HG03064 (cell line): ENCODE results near the gene D2HGDH.
"Not testable (repeated sequence)": the region's sequence is repeated elsewhere in the genome, so short reads cannot be mapped to it uniquely, and the experiment has no call there.

Source experiments
- ATAC-seq: cut with Tn5 transposase; IDR thresholded peaks from one replicate; pipeline ENCODE4 v1.9.1; 2021; ENCODE audit warnings: low read depth; ENCODE audit not compliant: unreplicated experiment

The D2HGDH gene

DNA sequence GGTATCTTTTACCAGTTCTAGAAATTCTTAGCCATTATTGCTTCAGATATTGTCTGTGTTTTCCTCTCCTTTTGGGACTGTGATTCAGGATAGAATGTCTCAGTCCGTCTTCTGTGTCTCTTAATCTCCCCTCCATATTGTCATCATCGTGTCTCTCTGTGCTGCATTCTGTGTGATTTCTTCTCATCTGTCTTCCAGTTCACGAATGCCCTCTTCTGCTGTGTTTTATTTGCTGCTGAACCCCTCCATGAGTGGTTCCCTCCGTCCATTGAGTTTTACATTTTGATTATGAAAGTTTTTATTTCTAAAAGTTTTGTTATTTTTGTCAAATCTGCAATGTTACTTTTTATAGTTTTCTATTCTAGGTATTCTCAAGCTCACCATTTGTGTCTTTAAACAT is 11.7 kb downstream of the D2HGDH start:
- ATAC-seq: no peak

GRCh38 chr2:241748468-241749256 is 14.2 kb downstream of the D2HGDH start:
- ATAC-seq: no peak

- no peak for ATAC-seq
Observed at GRCh38 chr2:241750076-241750840, 15.8 kb downstream of the D2HGDH start.

DNA sequence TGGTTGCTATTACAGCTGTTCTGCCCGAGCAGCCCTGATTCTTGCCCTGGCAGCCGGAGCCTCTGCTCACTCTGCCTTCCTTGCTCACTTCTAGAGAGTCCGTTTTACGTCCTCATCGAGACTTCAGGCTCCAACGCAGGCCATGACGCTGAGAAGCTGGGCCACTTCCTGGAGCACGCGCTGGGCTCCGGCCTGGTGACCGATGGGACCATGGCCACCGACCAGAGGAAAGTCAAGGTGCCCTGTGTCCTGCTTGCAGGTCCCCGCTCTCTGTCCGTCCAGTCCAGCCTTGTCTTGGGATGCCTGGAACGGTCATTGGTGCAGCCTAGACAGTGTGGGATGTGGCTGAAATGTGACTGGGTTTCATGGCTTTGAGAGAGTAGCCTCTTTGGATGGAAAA is 16.7 kb downstream of the D2HGDH start:
- ATAC-seq: no peak

- no peak for ATAC-seq
Observed at GRCh38 chr2:241751776-241752175, 17.3 kb downstream of the D2HGDH start.

DNA sequence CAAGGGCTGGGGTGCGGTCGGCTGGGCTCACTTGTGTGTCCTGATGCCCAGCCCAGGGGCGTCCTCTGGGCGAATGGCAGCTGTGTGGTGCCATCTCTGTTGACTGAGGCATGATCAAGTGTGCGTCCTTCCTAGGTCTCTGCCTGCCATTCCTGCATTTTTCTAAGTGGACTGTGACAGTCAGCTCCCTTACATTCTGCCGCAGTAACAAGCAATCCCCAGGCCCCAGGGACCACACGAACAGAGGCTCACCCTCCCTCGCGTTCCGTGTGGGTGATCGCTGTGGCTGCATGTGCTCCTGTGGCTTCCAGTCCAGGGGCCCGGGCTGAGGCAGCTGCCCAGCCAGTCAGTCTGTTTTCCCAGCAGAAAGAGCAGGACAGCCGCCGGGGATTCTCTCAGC is 17.8 kb downstream of the D2HGDH start:
- ATAC-seq: no peak

DNA sequence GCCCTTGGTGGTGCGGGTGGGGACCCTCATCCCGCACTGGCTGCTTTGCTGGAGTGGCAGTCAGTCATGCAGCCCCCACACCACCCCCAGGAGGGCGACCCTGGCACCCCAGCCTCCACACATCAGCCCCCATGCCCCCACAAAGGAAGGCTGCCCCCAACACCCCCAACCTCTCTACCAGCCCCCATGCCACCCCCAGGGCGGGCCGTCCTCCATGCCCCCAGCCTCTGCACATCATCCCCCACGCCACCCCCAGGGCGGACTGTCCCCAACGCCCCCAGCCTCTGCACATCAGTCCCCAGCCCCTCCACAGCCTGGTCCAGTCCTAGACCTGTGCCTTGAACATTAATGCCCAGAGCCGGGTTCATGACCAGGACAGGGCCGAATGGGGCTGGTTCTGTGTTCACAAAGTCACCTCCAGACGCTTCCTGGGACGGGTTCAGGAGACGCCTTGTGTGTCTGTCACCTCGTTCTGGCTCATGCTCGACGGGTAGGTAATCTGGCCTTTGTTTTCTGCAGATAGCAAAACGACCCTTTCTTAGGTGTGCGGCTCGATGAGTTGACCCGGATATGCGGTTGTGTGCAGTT is 18.4 kb downstream of the D2HGDH start:
- ATAC-seq: no peak

GRCh38 chr2:241753493-241753892 is 19.1 kb downstream of the D2HGDH start:
- ATAC-seq: no peak

GRCh38 chr2:241754042-241754441 is 19.6 kb downstream of the D2HGDH start:
- no peak for ATAC-seq

- no peak for ATAC-seq
Observed at GRCh38 chr2:241755166-241755565, 20.7 kb downstream of the D2HGDH start.

GRCh38 chr2:241755777-241756176 is 21.3 kb downstream of the D2HGDH start:
- no peak for ATAC-seq

GRCh38 chr2:241759067-241759807 is 24.8 kb downstream of the D2HGDH start:
- ATAC-seq: no peak

- not testable (repeated sequence) for ATAC-seq
Observed at GRCh38 chr2:241759893-241760292, 25.5 kb downstream of the D2HGDH start.

DNA sequence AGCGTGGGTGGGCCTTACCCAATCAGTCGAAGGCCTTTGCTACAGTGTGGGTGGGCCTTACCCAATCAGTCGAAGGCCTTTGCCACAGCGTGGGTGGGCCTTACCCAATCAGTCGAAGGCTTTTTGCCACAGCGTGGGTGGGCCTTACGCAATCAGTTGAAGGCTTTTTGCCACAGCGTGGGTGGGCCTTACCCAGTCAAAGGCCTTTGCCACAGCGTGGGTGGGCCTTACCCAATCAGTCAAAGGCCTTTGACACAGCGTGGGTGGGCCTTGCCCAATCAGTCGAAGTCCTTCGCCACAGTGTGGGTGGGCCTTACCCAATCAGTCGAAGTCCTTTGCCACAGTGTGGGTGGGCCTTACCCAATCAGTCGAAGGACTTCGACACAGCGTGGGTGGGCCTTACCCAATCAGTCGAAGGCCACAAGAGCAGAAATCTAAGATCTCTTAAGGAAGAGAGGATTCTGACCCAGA is 25.9 kb downstream of the D2HGDH start:
- no peak for ATAC-seq

DNA sequence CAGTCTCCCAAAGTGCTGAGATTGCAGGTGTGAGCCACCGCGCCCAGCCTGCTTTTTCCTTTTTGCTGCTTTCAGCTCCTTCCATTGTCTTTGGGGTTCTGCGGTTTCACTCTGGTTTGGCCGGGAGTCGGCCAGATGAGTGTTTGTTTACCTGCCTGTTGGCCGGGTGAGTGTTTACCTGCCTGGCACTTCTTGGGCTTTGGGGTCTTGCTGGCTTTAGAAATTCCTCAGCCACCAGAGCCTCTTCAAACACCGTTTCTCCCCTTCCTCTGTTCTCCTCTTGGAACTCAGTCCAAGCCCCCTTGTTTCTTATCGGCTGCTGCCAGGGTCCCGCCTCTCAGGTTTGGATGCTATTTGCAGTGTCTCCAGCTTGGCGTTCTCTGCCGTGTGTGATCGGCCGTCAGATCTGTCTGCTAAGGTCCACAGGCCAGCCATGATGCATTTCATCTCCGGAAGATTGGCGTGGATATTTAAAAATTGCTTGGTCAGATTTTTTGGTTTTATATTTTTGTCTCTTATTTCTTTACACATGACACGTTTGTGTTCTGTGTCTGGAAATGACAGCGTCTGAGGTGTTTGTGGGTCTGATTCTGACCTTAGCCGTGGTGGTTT is 28.0 kb downstream of the D2HGDH start:
- ATAC-seq: no peak

GRCh38 chr2:241762933-241763369 is 28.5 kb downstream of the D2HGDH start:
- no peak for ATAC-seq

DNA sequence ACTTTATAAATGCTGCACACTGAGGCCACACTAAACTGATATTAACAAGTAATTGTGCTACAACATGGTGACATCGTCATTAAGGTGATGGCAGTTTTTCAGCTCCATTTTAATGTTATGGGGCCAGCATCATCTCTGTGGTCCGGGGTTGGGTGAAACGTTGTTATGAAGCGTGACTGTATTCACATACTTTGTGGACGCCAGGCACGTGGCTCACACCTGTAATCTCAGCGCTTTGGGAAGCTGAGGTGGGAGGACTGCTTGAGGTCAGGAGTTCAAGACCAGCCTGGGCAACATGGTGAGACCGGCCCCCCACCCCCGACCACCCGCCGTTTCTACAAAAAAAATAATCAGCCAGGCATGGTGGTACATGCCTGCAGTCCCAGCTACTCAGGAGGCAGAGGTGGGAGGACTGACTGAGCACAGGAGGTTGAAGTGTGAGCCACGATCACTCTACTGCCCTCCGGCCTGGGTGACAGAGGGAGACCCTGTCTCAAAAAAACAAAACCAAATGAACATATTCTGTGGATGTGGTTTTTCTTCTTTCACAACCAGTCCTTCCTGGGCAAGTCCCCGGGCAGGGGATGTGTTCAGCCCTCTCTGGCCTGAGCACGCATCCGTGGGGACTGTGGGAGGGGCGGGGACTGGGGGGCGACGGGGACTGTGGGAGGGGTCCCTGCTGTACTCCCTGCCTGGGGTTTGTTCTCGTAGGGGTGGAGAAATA is 29.3 kb downstream of the D2HGDH start:
- ATAC-seq: no peak

DNA sequence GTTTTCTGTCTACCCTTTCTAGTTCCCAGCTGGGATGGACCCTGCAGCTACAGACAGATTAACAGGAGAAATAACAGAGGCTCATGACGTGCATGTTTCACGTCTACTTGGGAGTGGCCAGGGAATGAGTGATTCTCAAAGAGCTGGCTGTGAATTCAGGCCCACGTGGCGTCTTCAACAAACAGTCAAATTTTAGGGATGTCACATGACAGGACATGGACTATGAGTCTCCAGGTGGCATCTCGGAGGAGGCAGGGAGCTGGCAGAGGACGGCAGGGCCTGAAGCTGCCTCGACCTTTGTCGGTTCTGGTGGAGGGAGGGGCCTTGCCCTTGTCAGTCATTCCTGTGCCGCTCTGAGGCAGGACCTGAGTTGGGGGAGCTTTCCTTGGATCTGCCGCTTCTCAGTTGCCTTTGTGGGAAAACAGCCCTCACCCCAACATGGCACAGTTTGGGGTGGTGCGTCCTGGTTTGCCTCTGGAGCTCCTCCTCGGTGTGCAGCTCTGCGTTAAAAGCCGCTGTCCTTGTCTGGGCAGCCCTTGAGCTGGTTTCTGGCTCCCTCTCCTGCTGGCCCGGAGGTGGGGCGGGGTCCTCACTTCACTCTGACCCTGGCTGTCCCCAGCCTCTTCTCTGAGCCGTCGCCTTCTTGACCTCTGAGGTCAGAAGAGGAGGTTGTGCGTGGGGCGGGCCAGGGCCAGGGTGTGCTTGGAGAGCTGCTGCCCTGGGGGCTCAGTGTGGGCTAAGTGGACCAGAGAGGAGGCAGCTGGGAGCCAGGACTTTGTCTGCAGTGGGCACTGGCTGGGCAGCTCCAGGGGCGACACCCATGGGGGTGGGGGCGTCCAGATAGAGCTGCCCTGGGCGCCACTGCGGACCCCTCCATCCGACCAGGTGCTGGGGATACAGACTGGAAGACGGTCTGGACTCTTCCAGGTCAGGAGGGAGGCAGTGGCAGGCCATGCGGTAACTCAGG is 30.1 kb downstream of the D2HGDH start:
- ATAC-seq: no peak
